Measurements from ENCODE around the gene DUSP12.
"Not testable (repeated sequence)": the region's sequence is repeated elsewhere in the genome, so short reads cannot be mapped to it uniquely, and the experiment has no call there.

The DUSP12 gene

DNA sequence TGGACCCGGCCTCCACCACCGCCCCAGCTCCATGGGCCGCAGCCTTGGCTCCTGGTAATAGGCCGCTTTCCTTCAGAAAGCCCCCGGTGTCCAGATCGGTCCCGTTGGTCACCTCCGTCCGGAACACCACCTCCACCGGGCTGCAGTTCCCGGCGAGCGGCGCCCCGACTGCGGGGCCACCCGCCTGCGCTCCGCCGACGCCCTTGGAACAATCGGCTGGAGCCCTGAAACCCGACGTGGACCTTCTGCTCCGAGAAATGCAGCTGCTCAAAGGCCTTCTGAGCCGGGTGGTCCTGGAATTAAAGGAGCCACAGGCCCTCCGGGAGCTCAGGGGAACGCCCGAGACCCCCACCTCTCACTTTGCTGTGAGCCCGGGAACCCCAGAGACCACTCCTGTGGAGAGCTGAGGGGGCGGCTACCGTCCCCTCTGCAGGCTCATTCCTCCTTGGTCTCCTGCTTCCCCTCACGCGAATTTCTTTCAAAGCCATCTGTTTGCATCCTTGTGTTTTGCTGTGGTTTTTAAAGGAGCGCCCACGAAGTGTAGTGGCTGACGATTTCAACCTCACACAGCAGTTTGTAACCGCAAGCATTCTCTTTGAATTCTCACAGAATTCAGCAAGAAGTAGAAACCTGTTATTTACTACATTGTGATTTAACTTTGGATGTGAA, 22.2 kb upstream of the DUSP12 start:
- no peak for DNase-seq (ENCODE audit: low spot score)

- no peak for DNase-seq (ENCODE audit: low spot score)
Measured at GRCh38 chr1:161728376-161729226, 21.0 kb upstream of the DUSP12 start.

GRCh38 chr1:161730050-161730564, 19.5 kb upstream of the DUSP12 start:
- peak; percentile 84 for DNase-seq (ENCODE audit: low spot score)

- no peak for DNase-seq (ENCODE audit: low spot score)
Measured at GRCh38 chr1:161731241-161731640, 18.3 kb upstream of the DUSP12 start.

DNA sequence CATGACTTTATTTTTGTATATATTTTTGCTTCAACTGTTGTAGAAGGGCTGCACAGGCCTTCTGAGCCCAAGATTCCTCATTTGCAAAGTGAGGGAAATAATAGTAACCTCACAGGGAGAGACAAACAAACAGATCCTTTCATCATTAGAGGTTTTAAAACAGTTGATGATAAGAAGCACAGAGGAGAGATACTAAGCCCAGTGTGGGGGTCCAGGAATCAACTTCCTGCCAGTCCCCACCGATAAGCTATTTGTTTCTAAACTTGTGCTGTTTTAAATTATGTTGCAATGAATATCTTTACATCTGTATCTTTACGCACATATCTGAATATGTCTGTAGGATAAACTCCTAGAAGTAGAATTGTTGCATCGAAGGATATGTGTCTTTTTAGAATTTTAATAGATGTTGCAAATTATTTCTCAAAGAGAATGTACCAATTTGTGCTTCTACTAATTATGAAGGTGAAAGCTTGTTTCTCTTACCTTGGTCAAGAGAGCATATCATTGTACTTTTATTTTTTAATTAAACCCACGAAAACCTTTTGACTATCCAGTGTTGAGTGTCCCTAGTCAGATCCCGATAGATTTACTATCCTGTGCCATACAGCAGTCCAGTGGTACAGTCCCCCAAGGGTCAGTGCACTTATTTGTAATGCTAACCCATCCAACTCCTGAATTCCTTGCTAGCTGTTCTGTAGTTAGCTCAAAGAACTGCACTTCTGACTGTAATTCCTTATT, 17.4 kb upstream of the DUSP12 start:
- DNase-seq (ENCODE audit: low spot score), result no peak

- peak; percentile 94 for DNase-seq (ENCODE audit: low spot score)
Measured at GRCh38 chr1:161733526-161733925, 16.1 kb upstream of the DUSP12 start.

GRCh38 chr1:161735837-161736236, 13.7 kb upstream of the DUSP12 start:
- no peak for DNase-seq (ENCODE audit: low spot score)

- DNase-seq (ENCODE audit: low spot score), result no peak
Measured at GRCh38 chr1:161736335-161736969, 13.1 kb upstream of the DUSP12 start.

GRCh38 chr1:161737625-161738024, 12.0 kb upstream of the DUSP12 start:
- no peak for DNase-seq (ENCODE audit: low spot score)

DNA sequence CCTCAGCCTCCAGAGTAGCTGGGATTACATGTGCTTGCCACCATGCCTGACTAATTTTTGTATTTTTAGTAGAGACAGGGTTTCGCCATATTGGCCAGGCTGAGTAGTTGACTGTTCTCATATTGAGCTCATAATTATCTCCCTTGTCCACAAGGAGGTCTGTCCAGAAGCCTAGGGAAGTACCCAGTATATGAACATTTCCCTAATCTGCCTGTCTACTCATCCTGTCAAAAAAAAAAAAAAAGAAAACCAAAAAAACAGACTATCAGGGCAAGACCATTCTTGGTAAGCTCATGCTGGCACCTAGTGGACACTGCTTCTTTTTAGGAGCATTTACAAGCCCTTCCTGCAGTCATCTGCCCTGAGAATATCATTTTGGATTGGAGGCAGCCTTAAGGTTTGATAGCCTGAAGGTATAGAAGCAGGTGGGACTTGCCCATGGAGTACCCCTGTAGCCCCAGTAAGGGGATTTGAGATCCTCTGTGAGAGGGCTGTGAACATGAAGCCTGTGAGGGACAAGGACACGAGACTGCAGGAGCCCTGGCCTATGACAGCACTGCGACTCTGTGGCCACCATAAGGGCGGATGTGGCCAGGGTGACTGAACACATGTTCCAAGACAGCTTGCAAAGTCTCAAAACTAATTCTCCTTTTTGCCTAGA, 10.8 kb upstream of the DUSP12 start:
- peak; percentile 64 for DNase-seq (ENCODE audit: low spot score)

DNA sequence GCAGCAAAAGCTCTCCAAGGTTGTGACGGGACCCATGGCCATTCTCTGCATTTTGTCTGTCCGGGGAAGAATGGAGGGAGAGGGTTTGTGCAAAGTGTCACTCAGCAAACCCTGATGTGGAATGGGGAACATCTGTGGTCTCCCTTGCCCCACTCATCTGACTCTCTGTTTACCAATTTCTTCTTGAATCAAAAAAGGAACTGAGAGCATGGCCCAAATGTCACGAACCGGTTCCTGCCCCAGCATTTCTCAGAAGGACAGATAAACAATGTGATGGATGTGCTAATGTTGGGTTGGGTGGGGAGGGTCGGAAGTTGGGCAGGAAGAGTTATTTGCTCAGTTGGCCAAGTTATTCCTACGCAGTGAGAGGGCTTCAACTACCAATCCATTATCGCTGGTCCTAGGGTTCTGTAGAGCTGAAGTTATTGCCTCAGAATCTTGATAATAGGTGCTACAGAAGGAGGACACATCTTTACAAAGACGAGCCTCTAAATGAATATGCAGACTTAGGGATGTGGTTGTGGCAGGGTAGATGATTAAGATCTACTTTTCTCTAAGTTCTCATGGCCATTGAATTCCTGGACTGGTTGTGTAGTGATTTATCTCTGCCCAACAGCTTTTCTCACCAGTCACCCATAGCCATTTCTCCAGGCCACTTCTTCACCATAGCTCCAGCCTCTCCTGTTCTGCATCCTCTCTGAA, 9.6 kb upstream of the DUSP12 start:
- DNase-seq (ENCODE audit: low spot score), result no peak

DNA sequence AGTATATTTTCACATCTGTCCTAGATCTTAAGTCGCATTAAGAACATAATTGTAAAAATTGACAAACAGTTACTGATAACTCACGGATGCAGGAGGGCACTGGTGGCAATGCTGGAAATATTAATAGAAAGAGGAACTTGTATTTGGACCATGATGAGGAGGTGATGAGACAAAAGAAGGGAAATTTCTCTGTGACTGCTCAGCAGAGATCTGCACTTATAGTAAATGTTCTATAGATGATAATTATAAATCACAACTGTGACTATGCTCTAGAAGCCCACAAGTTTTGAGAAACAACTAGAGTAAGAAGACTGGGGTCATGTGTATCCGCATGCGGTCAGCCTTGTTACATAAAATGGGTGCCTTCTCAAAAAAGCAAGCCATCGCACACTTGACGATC, 8.7 kb upstream of the DUSP12 start:
- DNase-seq (ENCODE audit: low spot score), result no peak

DNA sequence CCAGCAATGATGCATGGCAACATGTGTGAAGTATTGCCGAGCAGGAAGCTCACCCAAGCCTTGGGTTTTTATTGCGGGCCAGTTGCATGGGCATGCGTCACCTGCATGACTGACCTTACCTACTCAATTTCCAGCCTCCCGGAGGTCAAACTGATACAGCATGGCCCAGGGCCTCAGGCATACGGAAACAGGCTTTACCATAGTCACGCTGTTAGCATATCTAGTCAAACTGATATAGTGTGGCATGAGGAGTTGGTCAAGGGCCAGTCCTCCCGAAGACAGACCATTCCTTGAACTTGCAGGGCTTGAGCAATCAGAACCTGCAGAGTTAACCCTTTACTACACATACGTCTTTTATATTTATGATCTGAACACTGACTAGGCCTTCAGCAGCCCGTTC, 6.4 kb upstream of the DUSP12 start:
- DNase-seq (ENCODE audit: low spot score), result no peak

DNA sequence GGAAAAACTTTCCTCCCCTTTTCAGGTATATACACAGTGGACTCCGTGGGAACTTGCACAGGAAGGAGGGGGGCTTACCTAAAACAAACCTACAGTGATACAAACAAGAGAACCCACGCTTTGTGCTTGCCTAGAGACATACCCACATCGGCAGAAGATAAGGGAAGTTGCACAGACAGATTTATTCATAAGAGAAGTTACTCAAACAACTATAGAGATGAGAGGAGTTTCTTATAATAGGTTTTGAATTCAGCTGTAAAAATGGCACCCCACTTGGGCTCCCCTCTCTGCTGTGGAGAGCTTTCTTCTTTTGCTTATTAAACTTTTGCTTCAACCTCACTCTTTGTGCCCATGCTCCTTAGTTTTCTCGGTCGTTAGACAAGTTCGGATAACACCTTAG, 1.8 kb upstream of the DUSP12 start:
- no peak for DNase-seq (ENCODE audit: low spot score)

DNA sequence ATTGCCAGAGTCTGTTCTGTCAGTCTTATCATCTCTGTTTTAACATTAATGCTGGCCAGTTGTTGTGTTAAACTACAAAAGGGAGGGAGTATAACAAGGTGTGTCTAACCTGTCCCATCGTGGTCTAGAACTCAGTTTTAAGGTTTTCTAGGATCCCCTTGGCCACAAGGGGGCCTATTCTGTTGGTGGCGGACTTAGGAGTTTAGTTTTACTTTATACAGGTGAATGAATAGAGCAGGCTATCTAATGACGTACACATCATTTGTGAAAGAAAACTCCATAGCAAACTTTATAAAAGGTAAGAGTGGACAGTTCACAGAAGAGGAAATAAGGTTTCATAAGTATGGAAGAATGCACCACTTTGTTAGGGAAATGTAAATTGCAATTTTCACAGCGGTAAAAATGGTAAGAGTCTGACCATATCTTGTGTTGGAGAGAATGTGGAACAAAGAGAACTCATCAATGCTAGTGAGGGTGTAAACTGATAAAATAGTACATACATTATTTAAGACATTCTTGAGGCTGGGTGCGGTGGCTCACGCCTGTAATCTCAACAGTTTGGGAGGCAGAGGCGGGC, 14.0 kb downstream of the DUSP12 start:
- DNase-seq (ENCODE audit: low spot score), result no peak

DNA sequence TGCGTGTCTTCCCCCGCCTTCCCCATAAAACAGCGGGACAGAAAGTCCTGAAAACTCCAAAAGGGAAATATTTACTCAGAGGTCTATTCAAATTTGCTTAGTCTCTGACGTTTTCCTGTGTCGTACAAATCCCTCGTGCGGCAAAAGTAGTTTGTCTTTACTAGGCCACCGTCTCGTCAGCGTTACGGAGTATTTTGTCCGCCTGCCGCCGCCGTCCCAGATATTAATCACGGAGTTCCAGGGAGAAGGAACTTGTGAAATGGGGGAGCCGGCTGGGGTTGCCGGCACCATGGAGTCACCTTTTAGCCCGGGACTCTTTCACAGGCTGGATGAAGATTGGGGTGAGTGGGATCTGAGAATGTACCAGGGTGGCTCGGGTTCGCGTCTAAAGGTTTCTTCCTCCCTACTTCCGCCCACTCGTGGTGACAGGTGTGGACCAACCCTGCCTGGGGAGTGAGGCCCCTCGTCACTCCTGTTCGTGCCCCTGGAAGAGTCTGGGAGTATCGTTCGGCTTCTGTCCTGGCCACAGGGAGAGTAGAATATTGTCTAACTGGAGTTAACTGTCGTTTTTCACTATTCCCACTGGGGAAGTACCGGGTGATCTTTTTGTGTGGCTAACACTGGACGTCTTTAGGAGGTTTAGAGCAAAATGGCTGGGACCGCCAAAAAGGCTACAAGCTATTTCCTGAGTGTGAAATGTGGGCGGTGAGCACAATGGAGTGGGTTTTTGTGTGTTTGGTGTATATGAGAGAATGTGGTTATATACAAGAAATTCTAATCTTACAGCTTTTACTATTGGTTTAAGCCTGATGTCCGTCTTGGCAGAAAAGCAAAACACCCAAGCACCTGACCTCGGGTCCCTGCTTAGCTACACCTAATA, 16.8 kb downstream of the DUSP12 start, which contains the start of gene ATF6:
Gene ATF6, plus strand, starts transcription at position 219 of the 880 bp plus-strand sequence. Its CDS starts 41 bp downstream, at position 260.
- peak; percentile 92 for DNase-seq (ENCODE audit: low spot score)

DNA sequence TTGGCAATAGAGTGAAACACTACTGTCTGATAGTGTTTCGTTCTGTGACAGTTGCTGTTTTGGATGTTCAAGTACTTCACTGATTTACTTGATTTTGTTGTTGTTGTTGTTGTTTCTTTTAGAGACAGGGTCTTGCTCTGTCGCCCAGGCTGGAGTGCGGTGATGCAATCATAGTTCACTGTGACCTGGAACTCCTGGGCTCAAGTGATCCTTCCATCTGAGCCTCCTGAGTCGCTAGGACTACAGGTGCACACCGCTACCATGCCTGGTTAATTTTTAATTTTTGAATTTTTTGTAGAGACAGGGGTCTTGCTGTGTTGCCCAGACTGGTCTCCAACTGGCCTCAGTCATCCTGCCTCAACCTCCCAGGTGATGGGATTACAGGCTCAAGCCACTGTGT, 18.9 kb downstream of the DUSP12 start:
- no peak for DNase-seq (ENCODE audit: low spot score)

DNA sequence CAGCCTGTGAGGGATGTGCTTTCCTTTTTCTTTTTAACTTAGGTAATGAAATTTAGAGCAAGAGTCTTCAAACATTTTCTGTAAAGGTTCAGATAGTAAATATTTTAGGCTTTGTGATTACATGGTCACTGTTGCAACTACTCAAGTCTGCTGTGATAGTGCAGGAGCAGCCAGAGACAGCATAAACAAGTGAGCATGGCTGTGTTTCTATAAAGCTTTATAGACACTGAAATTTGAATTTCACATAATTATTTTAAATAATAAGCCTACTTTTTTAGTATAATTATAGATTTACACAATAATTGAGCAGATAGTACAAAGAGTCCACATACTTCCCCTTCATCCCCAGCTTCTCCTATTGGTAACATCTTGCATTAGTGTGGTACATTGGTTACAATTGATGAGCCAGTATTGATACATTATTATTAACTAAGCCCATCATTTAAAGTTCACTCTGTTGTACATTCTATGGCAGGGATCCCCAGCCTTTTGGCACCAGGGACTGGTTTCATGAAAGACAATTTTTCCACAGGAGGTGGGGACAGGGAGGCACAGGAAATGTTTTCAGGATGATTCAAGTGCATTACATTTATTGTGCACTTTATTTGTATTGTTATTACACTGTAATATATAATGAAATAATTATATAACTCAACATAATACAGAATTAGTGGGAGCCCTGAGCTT, 19.5 kb downstream of the DUSP12 start:
- no peak for DNase-seq (ENCODE audit: low spot score)

DNA sequence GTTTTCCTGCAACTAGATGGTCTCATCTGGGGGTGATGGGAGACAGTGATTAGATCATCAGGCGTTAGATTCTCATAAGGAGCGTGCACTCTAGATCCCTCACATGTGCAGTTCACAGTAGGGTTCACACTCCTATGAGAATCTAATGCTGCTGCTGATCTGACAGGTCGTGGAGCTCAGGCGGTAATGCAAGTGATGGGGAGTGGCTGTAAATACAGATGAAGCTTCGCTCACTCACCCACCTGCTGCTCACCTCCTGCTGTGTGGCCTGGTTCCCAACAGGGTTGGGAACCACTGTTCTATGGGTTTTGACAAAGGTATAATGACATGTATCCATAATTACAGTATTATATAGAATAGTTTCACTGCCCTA, 20.1 kb downstream of the DUSP12 start:
- not testable (repeated sequence) for DNase-seq (ENCODE audit: low spot score)

Data from kidney capillary endothelial cell (primary cell).